Measurements from ENCODE around the gene EBLN2. TPM values are rescaled to one million over a fixed set of nuclear protein-coding genes. Genes with fewer than 3 reads are reported as not detected.
A peak's percentile ranks its signal among the peaks of the same experiment; 100 is the strongest.

EBLN2 gene
- total and polyA plus RNA-seq, 2 donors from 2014 or later: 0.24 to 4.5 TPM

- TF ChIP-seq CTCF (IDR thresholded peaks at IDR 0.05; ENCODE audit: borderline replicate concordance, extremely low read depth, insufficient read depth): peak; percentile 81
- H3K4me1 ChIP-seq (ENCODE audit: control insufficient read depth in 2 of 3, insufficient read depth in 2 of 3, low read depth in 1 of 3, low read length in 3 of 3): no peaks in the 10 kb centered on the region
- H3K9ac ChIP-seq (ENCODE audit: low read length in 3 of 3): no peak overlapping the region
- peak in 3 of 5 donors; percentile 43 to 71 (median 54) for DNase-seq
- H3K27ac ChIP-seq (ENCODE audit: low read depth in 2 of 2, low read length in 2 of 2): no peak overlapping the region
- H3K9me3 ChIP-seq (ENCODE audit: control insufficient read depth in 2 of 3, insufficient read depth in 1 of 3, low read length in 3 of 3): no peaks in the 10 kb centered on the region
- intact Hi-C loops (cut with DNase I): loop anchor here (5.0 kb wide), 1 partner anchor 234 kb away; no protein-coding TSS in a partner anchor
- no peak overlapping the region for H3K4me3 ChIP-seq (ENCODE audit: low read length in 3 of 3)
- H3K36me3 ChIP-seq (ENCODE audit: control insufficient read depth in 2 of 3, insufficient read depth in 3 of 3, low read length in 3 of 3): no peaks in the 10 kb centered on the region
- peak; percentile 82 for FAIRE-seq
- H3K27me3 ChIP-seq (ENCODE audit: control insufficient read depth, insufficient read depth, low read length): no peaks in the 10 kb centered on the region
These were observed 24.6 kb downstream of the EBLN2 start for GRCh38 chr3:73086071-73086494.

- FAIRE-seq: no peak
- intact Hi-C loops (cut with DNase I): no loop called here
- Histone ChIP-seq H3K27me3 (ENCODE audit: control insufficient read depth, insufficient read depth, low read length) (no peaks in the 10 kb centered on the region), H3K4me1 (ENCODE audit: control insufficient read depth in 2 of 3, insufficient read depth in 2 of 3, low read depth in 1 of 3, low read length in 3 of 3) (no peaks in the 10 kb centered on the region), H3K27ac (ENCODE audit: low read depth in 2 of 2, low read length in 2 of 2) (no peak overlapping the region), H3K4me3 (ENCODE audit: low read length in 3 of 3) (no peak overlapping the region), H3K36me3 (ENCODE audit: control insufficient read depth in 2 of 3, insufficient read depth in 3 of 3, low read length in 3 of 3) (no peaks in the 10 kb centered on the region), H3K9ac (ENCODE audit: low read length in 3 of 3) (no peak overlapping the region), H3K9me3 (ENCODE audit: control insufficient read depth in 2 of 3, insufficient read depth in 1 of 3, low read length in 3 of 3) (no peaks in the 10 kb centered on the region)
- peak in 1 of 5 donors; percentile 26 for DNase-seq
- no peak for TF ChIP-seq CTCF (IDR thresholded peaks at IDR 0.05; ENCODE audit: borderline replicate concordance, extremely low read depth, insufficient read depth)
These were observed 32.7 kb downstream of the EBLN2 start for GRCh38 chr3:73094129-73094528.

GRCh38 chr3:73094951-73095350, 33.5 kb downstream of the EBLN2 start:
- Histone ChIP-seq H3K9me3 (ENCODE audit: control insufficient read depth in 2 of 3, insufficient read depth in 1 of 3, low read length in 3 of 3) (no peaks in the 10 kb centered on the region), H3K27me3 (ENCODE audit: control insufficient read depth, insufficient read depth, low read length) (no peaks in the 10 kb centered on the region), H3K9ac (ENCODE audit: low read length in 3 of 3) (no peak overlapping the region), H3K4me1 (ENCODE audit: control insufficient read depth in 2 of 3, insufficient read depth in 2 of 3, low read depth in 1 of 3, low read length in 3 of 3) (no peaks in the 10 kb centered on the region), H3K27ac (ENCODE audit: low read depth in 2 of 2, low read length in 2 of 2) (no peak overlapping the region), H3K36me3 (ENCODE audit: control insufficient read depth in 2 of 3, insufficient read depth in 3 of 3, low read length in 3 of 3) (no peaks in the 10 kb centered on the region), H3K4me3 (ENCODE audit: low read length in 3 of 3) (no peak overlapping the region)
- FAIRE-seq: no peak
- intact Hi-C loops (cut with DNase I): loop anchor here (5.0 kb wide), 1 partner anchor 402 kb away; no protein-coding TSS in a partner anchor
- TF ChIP-seq CTCF (IDR thresholded peaks at IDR 0.05; ENCODE audit: borderline replicate concordance, extremely low read depth, insufficient read depth): no peak
- DNase-seq: no peak

- TF ChIP-seq CTCF (IDR thresholded peaks at IDR 0.05; ENCODE audit: borderline replicate concordance, extremely low read depth, insufficient read depth): no peak
- no peaks in the 10 kb centered on the region for H3K36me3 ChIP-seq (ENCODE audit: control insufficient read depth in 2 of 3, insufficient read depth in 3 of 3, low read length in 3 of 3)
- no peak overlapping the region for H3K27ac ChIP-seq (ENCODE audit: low read depth in 2 of 2, low read length in 2 of 2)
- intact Hi-C loops (cut with DNase I): loop anchor here (5.0 kb wide), 1 partner anchor 401 kb away; no protein-coding TSS in a partner anchor
- H3K4me1 ChIP-seq (ENCODE audit: control insufficient read depth in 2 of 3, insufficient read depth in 2 of 3, low read depth in 1 of 3, low read length in 3 of 3): no peaks in the 10 kb centered on the region
- DNase-seq: no peak
- no peak overlapping the region for H3K9ac ChIP-seq (ENCODE audit: low read length in 3 of 3)
- FAIRE-seq: no peak
- no peaks in the 10 kb centered on the region for H3K9me3 ChIP-seq (ENCODE audit: control insufficient read depth in 2 of 3, insufficient read depth in 1 of 3, low read length in 3 of 3)
- H3K27me3 ChIP-seq (ENCODE audit: control insufficient read depth, insufficient read depth, low read length): no peaks in the 10 kb centered on the region
- no peak overlapping the region for H3K4me3 ChIP-seq (ENCODE audit: low read length in 3 of 3)
These were observed 34.7 kb downstream of the EBLN2 start for GRCh38 chr3:73096169-73096568.
